Measurements from ENCODE around the gene CMBL.

- TF ChIP-seq CEBPB (IDR thresholded peaks at IDR 0.05) (no peak), RAD21 (IDR thresholded peaks at IDR 0.05; ENCODE audit: low read depth) (no peak)
These were observed 23.7 kb upstream of the CMBL start for GRCh38 chr5:10331341-10331796.
